ENCODE measurements around the gene RPL35.

The RPL35 gene

GRCh38 chr9:124855944-124856765 is 5.6 kb downstream of the RPL35 start:
- no peak overlapping the region for H3K4me3 ChIP-seq
- no peaks in the 10 kb centered on the region for H3K27me3 ChIP-seq
- peaks cover 33 to 53% (median 37%) of the 10 kb centered on the region in 3 donors for H3K36me3 ChIP-seq
- H3K9me3 ChIP-seq = no peaks in the 10 kb centered on the region
- H3K27ac ChIP-seq = no peak overlapping the region
- intact Hi-C loops (cut with DNase I; ENCODE audit: low total_unique reads) = no loop called here
- DNase-seq = no peak
- TF ChIP-seq CTCF (IDR thresholded peaks at IDR 0.05) = no peak
- peaks cover 0 to 41% (median 33%) of the 10 kb centered on the region in 4 donors for H3K4me1 ChIP-seq

GRCh38 chr9:124855566-124855943 is 6.2 kb downstream of the RPL35 start:
- no peak for DNase-seq
- H3K27me3 ChIP-seq = no peaks in the 10 kb centered on the region
- peaks cover 0 to 35% (median 27%) of the 10 kb centered on the region in 4 donors for H3K4me1 ChIP-seq
- no peak for TF ChIP-seq CTCF (IDR thresholded peaks at IDR 0.05)
- intact Hi-C loops (cut with DNase I; ENCODE audit: low total_unique reads) = no loop called here
- no peak overlapping the region for H3K27ac ChIP-seq
- H3K9me3 ChIP-seq = no peaks in the 10 kb centered on the region
- peaks cover 33 to 48% (median 36%) of the 10 kb centered on the region in 3 donors for H3K36me3 ChIP-seq
- H3K4me3 ChIP-seq = no peak overlapping the region

GRCh38 chr9:124854822-124855221 is 6.9 kb downstream of the RPL35 start:
- H3K36me3 ChIP-seq = peaks cover 28 to 40% (median 28%) of the 10 kb centered on the region in 3 donors
- no peak for DNase-seq
- peaks cover 0 to 28% (median 21%) of the 10 kb centered on the region in 4 donors for H3K4me1 ChIP-seq
- H3K27me3 ChIP-seq = no peaks in the 10 kb centered on the region
- H3K9me3 ChIP-seq = no peaks in the 10 kb centered on the region
- no peak for TF ChIP-seq CTCF (IDR thresholded peaks at IDR 0.05)
- no peak overlapping the region for H3K4me3 ChIP-seq
- H3K27ac ChIP-seq = no peak overlapping the region
- intact Hi-C loops (cut with DNase I; ENCODE audit: low total_unique reads) = no loop called here

GRCh38 chr9:124854161-124854560 is 7.6 kb downstream of the RPL35 start:
- no peaks in the 10 kb centered on the region for H3K27me3 ChIP-seq
- no peaks in the 10 kb centered on the region for H3K9me3 ChIP-seq
- H3K4me3 ChIP-seq = no peak overlapping the region
- DNase-seq = no peak
- H3K4me1 ChIP-seq = peaks cover 0 to 21% (median 16%) of the 10 kb centered on the region in 4 donors
- no peak for TF ChIP-seq CTCF (IDR thresholded peaks at IDR 0.05)
- H3K27ac ChIP-seq = peak overlapping the region in 1 of 2 donors; percentile 66
- H3K36me3 ChIP-seq = peaks cover 22 to 34% (median 22%) of the 10 kb centered on the region in 3 donors
- intact Hi-C loops (cut with DNase I; ENCODE audit: low total_unique reads) = no loop called here

GRCh38 chr9:124853605-124854143 is 8.1 kb downstream of the RPL35 start:
- peaks cover 0 to 20% (median 15%) of the 10 kb centered on the region in 4 donors for H3K4me1 ChIP-seq
- DNase-seq = no peak
- H3K36me3 ChIP-seq = peaks cover 17 to 29% (median 17%) of the 10 kb centered on the region in 3 donors
- intact Hi-C loops (cut with DNase I; ENCODE audit: low total_unique reads) = loop anchor here (2.0 kb wide), 1 partner anchor 81 kb away; no protein-coding TSS in a partner anchor
- H3K4me3 ChIP-seq = peak overlapping the region; percentile 41 to 51
- peak overlapping the region; percentile 38 to 66 for H3K27ac ChIP-seq
- no peak for TF ChIP-seq CTCF (IDR thresholded peaks at IDR 0.05)
- H3K27me3 ChIP-seq = no peaks in the 10 kb centered on the region
- no peaks in the 10 kb centered on the region for H3K9me3 ChIP-seq

All from tibial artery (tissue), 4 donors.